ENCODE measurements around the gene ZNF629. TPM values are rescaled to one million over a fixed set of nuclear protein-coding genes. Genes with fewer than 3 reads are reported as not detected.

The ZNF629 gene
- total RNA-seq, 6 experiments from 2014 or later, result 3.7 to 4.8 (median 4.3) TPM

- DNase-seq, result no peak
- H3K4me3 ChIP-seq, result no peak overlapping the region
- no peaks in the 10 kb centered on the region for H3K9me3 ChIP-seq
- intact Hi-C loops (cut with DNase I), result no loop called here
- H3K36me3 ChIP-seq, result peaks cover 0 to 16% (median 2%) of the 10 kb centered on the region in 4 donors
- no peaks in the 10 kb centered on the region for H3K27me3 ChIP-seq
- no peak for ATAC-seq
- TF ChIP-seq CTCF (IDR thresholded peaks at IDR 0.05) (no peak), POLR2A (IDR thresholded peaks at IDR 0.05) (no peak)
- 86% methylated on average over 5 of the region's 7 CpGs for WGBS (ENCODE audit: insufficient coverage, low coverage, low lambda C conversion rate, missing lambda C conversion rate)
- peaks cover 0 to 6% (median 0%) of the 10 kb centered on the region in 4 donors for H3K4me1 ChIP-seq
- no peak overlapping the region for H3K27ac ChIP-seq
Measured at GRCh38 chr16:30785126-30786106, 1.6 kb downstream of the ZNF629 start.

GRCh38 chr16:30784215-30784614, 2.8 kb downstream of the ZNF629 start:
- no peak overlapping the region for H3K4me3 ChIP-seq
- no peaks in the 10 kb centered on the region for H3K9me3 ChIP-seq
- DNase-seq, result no peak
- WGBS (ENCODE audit: insufficient coverage, low coverage, low lambda C conversion rate, missing lambda C conversion rate), result 95% methylated on average over 9 of the region's 18 CpGs
- TF ChIP-seq POLR2A (IDR thresholded peaks at IDR 0.05) (no peak), CTCF (IDR thresholded peaks at IDR 0.05) (no peak)
- intact Hi-C loops (cut with DNase I), result no loop called here
- ATAC-seq, result no peak
- no peaks in the 10 kb centered on the region for H3K27me3 ChIP-seq
- peaks cover 0 to 6% (median 0%) of the 10 kb centered on the region in 4 donors for H3K4me1 ChIP-seq
- H3K27ac ChIP-seq, result no peak overlapping the region
- H3K36me3 ChIP-seq, result peaks cover 0 to 16% (median 2%) of the 10 kb centered on the region in 4 donors

- no peaks in the 10 kb centered on the region for H3K9me3 ChIP-seq
- no CpG with 5 or more reads among the region's 57 CpGs for WGBS (ENCODE audit: insufficient coverage, low coverage, low lambda C conversion rate, missing lambda C conversion rate)
- intact Hi-C loops (cut with DNase I), result no loop called here
- H3K4me1 ChIP-seq, result peaks cover 0 to 6% (median 0%) of the 10 kb centered on the region in 4 donors
- H3K4me3 ChIP-seq, result no peak overlapping the region
- peaks cover 0 to 16% (median 2%) of the 10 kb centered on the region in 4 donors for H3K36me3 ChIP-seq
- DNase-seq (no peak), ATAC-seq (no peak)
- no peak overlapping the region for H3K27ac ChIP-seq
- no peaks in the 10 kb centered on the region for H3K27me3 ChIP-seq
- no peak for TF ChIP-seq POLR2A (IDR thresholded peaks at IDR 0.05)
- no peak for TF ChIP-seq CTCF (IDR thresholded peaks at IDR 0.05)
Measured at GRCh38 chr16:30783280-30784109, 3.5 kb downstream of the ZNF629 start.

- 100% methylated on average over 6 of the region's 63 CpGs for WGBS (ENCODE audit: insufficient coverage, low coverage, low lambda C conversion rate, missing lambda C conversion rate)
- TF ChIP-seq CTCF (IDR thresholded peaks at IDR 0.05) (no peak), POLR2A (IDR thresholded peaks at IDR 0.05) (no peak)
- Histone ChIP-seq H3K4me3 (no peak overlapping the region), H3K27me3 (no peaks in the 10 kb centered on the region), H3K4me1 (peaks cover 0 to 6% (median 0%) of the 10 kb centered on the region in 4 donors), H3K9me3 (no peaks in the 10 kb centered on the region), H3K36me3 (peaks cover 0 to 16% (median 2%) of the 10 kb centered on the region in 4 donors), H3K27ac (no peak overlapping the region)
- no peak for ATAC-seq
- no peak for DNase-seq
- intact Hi-C loops (cut with DNase I), result no loop called here
Measured at GRCh38 chr16:30782486-30783279, 4.3 kb downstream of the ZNF629 start.

All from right lobe of liver (tissue), 6 donors.